HEK293T (cell line): ENCODE data around the gene DNAH7.

Experiments
- BHLHE40 ChIP-seq: fragments of 450-650 bp; IDR thresholded peaks from 2 replicates; pipeline ENCODE4 v1.6.1; 2016; ENCODE audit warnings: mild to moderate bottlenecking, moderate library complexity, borderline replicate concordance
- FOXA1 ChIP-seq: fragments of 450-650 bp; IDR thresholded peaks from 2 replicates; pipeline ENCODE4 v1.6.1; 2016; ENCODE audit warnings: mild to moderate bottlenecking
- FOXK2 ChIP-seq: fragments of 450-650 bp; IDR thresholded peaks from 2 replicates; pipeline ENCODE4 v1.6.1; 2016; ENCODE audit warnings: mild to moderate bottlenecking
- LEF1 ChIP-seq: fragments of 450-650 bp; IDR thresholded peaks from 2 replicates; pipeline ENCODE4 v1.6.1; 2017; ENCODE audit warnings: mild to moderate bottlenecking, borderline replicate concordance
- NFRKB ChIP-seq: fragments of 450-650 bp; IDR thresholded peaks from 2 replicates; pipeline ENCODE4 v1.6.1; 2016; ENCODE audit warnings: mild to moderate bottlenecking, moderate library complexity
- SP1 ChIP-seq: fragments of 450-650 bp; IDR thresholded peaks from 2 replicates; pipeline ENCODE4 v1.6.1; 2017
- SUZ12 ChIP-seq: fragments of 450-650 bp; IDR thresholded peaks from 2 replicates; pipeline ENCODE4 v1.6.1; 2016; ENCODE audit warnings: mild to moderate bottlenecking
- TARDBP ChIP-seq: fragments of 450-650 bp; IDR thresholded peaks from 2 replicates; pipeline ENCODE4 v1.6.1; 2016
- ZNF384 ChIP-seq: fragments of 450-650 bp; IDR thresholded peaks from 2 replicates; pipeline ENCODE4 v1.6.1; 2016

- TF ChIP-seq SP1 (no peak), SUZ12 (no peak), ZNF384 (no peak), BHLHE40 (no peak), TARDBP (no peak), FOXK2 (no peak), FOXA1 (no peak), NFRKB (no peak), LEF1 (no peak)
Observed at GRCh38 chr2:195899226-195899625, 169.4 kb downstream of the DNAH7 start.
